SJCRH30 (cell line): ENCODE results near the gene KCNJ4. TPM values are rescaled to one million over a fixed set of nuclear protein-coding genes. Genes with fewer than 3 reads are reported as not detected.
A peak's percentile ranks its signal among the peaks of the same experiment; 100 is the strongest.
"Not testable (repeated sequence)": the region's sequence is repeated elsewhere in the genome, so short reads cannot be mapped to it uniquely, and the experiment has no call there.

ENCODE experiments used
- DNase-seq, 2 experiments: peaks; one replicate each; pipeline ENCODE4 v3.0.0-alpha.2; 2015 to 2020
- H3K27ac ChIP-seq: fragments of 250-450 bp; sonication (Bioruptor Pico); 2 replicates; pipeline ENCODE4 v1.5.1; 2020; ENCODE audit warnings: mild to moderate bottlenecking, moderate library complexity
- H3K27me3 ChIP-seq: fragments of 250-450 bp; sonication (Bioruptor Pico); 2 replicates; pipeline ENCODE4 v1.5.1; 2020; ENCODE audit warnings: mild to moderate bottlenecking, moderate library complexity
- H3K36me3 ChIP-seq: fragments of 250-450 bp; sonication (Bioruptor Pico); 2 replicates; pipeline ENCODE4 v1.5.1; 2020; ENCODE audit warnings: mild to moderate bottlenecking, moderate library complexity
- H3K4me1 ChIP-seq: fragments of 250-450 bp; sonication (Bioruptor Pico); 2 replicates; pipeline ENCODE4 v1.5.1; 2020; ENCODE audit warnings: mild to moderate bottlenecking, moderate library complexity
- H3K4me3 ChIP-seq: fragments of 250-450 bp; sonication (Bioruptor Pico); 2 replicates; pipeline ENCODE4 v1.5.1; 2020; ENCODE audit warnings: mild to moderate bottlenecking, moderate library complexity
- H3K9me3 ChIP-seq: fragments of 250-450 bp; sonication (Bioruptor Pico); replicated peaks from 2 replicates; pipeline ENCODE4 v1.5.1; 2020; ENCODE audit warnings: mild to moderate bottlenecking, moderate library complexity
- total RNA-seq: library from RNA; depleted of rRNA; stranded (reverse); fragments of >200 nt; shearing (Covaris generic); gene quantifications from 2 replicates; pipeline ENCODE4 v1.2.3, GENCODE V29; 2014

Gene KCNJ4
- total RNA-seq, 1 experiment from 2014 or later = 0.04 TPM

DNA sequence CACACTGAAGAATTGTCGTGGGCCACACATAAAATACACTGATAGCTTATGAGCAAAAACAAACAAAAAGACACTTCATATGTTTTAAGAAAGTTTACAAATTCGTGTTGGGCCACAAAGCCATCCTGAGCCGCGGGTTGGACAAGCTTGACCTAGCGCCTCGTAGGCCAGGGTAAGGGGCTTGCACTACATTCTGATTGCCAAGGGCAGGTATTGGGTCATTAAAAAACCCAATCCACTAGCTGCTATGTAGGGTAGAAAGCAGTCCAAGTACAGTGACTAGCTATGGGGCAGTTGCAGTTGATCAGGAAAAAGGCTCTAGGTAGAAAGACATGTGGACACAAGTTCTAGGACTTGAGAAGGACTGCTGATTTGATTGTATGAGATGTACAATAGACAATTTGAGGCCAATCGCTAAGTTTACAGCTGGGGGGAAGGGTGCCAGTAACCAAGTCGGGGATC is 26.9 kb upstream of the KCNJ4 start:
- H3K27ac ChIP-seq = no peak overlapping the region
- no peak overlapping the region for H3K4me3 ChIP-seq
- no peaks in the 10 kb centered on the region for H3K27me3 ChIP-seq
- no peaks in the 10 kb centered on the region for H3K9me3 ChIP-seq
- DNase-seq = no peak
- peaks cover 59% of the 10 kb centered on the region for H3K36me3 ChIP-seq
- H3K4me1 ChIP-seq = no peaks in the 10 kb centered on the region

DNA sequence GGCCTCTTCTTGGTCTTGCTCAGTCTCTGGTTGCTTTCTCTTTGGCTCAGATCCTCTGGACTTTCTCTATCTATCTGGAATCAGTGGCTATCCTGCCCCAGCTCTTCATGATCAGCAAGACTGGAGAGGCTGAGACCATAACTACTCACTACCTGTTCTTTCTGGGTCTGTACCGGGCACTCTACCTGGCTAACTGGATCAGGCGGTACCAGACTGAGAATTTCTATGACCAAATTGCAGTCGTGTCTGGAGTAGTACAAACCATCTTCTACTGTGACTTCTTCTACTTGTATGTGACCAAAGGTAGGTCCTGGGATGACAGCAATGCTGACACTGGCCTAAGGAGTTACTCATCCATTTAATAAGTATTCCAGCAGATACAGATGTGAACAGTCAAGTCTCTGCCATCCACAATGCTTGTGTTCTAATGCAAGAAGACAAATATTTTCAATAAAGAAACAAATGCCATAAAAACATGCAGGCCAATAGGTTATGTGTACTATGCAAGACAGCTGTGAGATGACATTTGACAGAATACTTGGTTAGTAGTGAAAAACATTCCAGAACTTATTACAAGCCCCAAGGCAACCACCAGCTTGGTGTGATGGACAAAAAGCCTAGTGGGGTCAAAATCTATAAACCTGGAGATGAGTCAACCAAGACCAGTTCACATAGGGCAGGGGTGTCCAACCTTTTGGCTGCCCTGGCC is 26.3 kb upstream of the KCNJ4 start:
- no peaks in the 10 kb centered on the region for H3K4me1 ChIP-seq
- no peaks in the 10 kb centered on the region for H3K9me3 ChIP-seq
- no peak overlapping the region for H3K27ac ChIP-seq
- H3K27me3 ChIP-seq = no peaks in the 10 kb centered on the region
- no peak overlapping the region for H3K4me3 ChIP-seq
- no peak for DNase-seq
- peaks cover 53% of the 10 kb centered on the region for H3K36me3 ChIP-seq

DNA sequence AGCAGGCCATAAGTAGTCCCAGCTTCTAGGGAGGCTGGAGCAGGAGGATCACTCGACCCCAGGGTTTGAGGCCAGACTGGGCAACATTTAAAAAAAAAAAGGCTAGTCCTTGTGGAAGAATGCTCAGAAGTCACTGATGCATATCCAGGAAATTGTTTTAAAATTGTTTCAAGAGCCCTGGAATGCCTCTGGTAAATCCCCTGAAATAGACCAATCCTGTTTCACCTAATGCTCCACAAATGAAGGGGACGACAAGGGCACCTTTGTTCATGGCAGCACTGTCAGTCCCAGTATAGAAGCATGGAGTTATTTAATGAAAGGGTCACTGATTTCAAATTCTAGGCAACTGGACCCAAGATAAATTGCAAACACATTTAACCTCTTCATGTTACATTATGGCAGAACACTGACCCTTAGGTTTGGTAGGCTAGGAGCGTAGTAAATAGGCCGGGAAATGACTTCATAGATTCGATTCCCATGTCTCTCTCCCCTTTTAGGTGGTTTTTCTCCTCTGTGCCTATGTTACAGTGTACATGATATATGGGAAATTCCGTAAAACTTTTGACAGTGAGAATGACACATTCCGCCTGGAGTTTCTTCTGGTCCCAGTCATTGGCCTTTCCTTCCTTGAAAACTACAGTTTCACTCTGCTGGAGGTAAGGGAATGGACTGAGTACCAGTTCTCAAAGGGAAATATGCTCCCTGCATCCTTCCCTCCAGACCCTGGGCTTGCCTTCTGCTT is 24.3 kb upstream of the KCNJ4 start:
- H3K27me3 ChIP-seq = no peaks in the 10 kb centered on the region
- no peak overlapping the region for H3K4me3 ChIP-seq
- H3K27ac ChIP-seq = no peak overlapping the region
- DNase-seq = no peak
- H3K36me3 ChIP-seq = peaks cover 37% of the 10 kb centered on the region
- no peaks in the 10 kb centered on the region for H3K9me3 ChIP-seq
- H3K4me1 ChIP-seq = no peaks in the 10 kb centered on the region

DNA sequence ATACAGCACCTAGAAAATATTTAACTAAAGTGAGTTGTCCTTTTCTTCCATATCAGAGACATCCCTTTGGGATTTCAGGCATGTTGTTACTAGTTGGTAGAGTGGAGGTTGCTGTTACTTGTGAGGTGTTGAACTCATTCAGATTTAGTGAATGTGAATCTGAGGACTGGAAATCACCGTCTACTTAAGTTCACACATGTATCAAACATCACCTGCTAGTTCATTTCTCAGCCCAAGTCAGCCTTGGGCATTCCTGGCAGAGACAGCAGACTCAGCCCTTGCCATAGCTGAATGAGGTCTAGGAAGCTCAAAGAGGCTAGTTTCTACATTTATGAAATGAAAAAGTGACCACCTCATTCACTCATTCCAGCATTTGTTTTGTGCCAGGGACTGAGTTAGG is 22.6 kb upstream of the KCNJ4 start:
- Histone ChIP-seq H3K27me3 (no peaks in the 10 kb centered on the region), H3K4me3 (no peak overlapping the region)
- DNase-seq = no peak

DNA sequence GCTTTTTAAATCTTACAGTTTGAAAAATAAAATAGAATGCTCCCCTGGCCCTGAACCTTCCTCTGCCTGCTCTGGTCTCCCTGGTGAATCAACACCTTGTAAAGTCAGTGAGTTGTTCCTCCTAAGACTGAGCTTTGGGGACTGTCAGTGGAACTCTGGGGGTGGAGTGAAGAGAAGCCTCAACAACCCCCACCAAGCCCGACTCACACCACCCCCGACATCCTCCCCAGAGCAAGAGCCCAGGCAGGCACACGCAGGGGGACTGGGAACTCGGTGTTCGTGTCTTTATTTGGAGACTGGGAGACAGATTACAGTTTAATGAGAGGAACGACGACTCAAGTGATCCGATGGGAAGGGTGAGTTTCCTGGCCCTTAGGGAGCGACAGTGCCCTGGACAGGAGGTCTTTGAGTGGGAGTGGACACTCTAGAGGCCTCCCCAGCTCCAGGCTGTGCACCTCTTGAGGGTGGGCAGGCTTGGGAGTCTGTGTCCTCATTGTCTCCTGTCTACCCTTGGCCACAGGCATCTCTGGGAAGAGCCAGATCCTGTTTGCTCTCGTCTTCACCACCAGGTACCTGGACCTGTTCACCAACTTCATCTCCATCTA is 19.1 kb upstream of the KCNJ4 start:
- no peaks in the 10 kb centered on the region for H3K4me1 ChIP-seq
- no peaks in the 10 kb centered on the region for H3K27me3 ChIP-seq
- no peak overlapping the region for H3K4me3 ChIP-seq
- H3K9me3 ChIP-seq = no peaks in the 10 kb centered on the region
- DNase-seq = no peak
- H3K36me3 ChIP-seq = no peaks in the 10 kb centered on the region
- H3K27ac ChIP-seq = no peak overlapping the region

More for the DNA sequence above, 22.6 kb upstream of the KCNJ4 start:
- Histone ChIP-seq H3K36me3 (peaks cover 20% of the 10 kb centered on the region), H3K9me3 (no peaks in the 10 kb centered on the region), H3K27ac (no peak overlapping the region), H3K4me1 (no peaks in the 10 kb centered on the region)

DNA sequence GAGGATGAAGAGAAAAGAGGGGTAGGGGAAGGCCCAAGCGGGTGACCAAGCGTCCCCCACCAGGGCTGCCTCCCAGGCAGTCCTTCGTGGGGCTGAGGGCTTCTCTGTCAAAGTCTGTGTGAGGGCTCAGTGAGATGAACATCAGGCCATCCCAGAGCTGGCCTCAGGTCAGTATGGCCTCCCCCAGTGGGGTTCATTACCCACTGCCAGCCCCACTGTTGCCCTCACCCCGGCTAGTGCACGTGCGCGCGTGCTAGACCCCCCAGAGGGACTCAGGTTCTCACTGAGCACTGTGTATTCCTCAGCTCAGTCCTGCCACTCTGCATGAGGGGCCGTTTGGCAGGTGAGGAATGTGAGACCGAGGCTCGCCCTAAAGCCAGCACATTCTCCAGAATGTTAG is 16.2 kb upstream of the KCNJ4 start:
- H3K27ac ChIP-seq = no peak overlapping the region
- DNase-seq = no peak

DNA sequence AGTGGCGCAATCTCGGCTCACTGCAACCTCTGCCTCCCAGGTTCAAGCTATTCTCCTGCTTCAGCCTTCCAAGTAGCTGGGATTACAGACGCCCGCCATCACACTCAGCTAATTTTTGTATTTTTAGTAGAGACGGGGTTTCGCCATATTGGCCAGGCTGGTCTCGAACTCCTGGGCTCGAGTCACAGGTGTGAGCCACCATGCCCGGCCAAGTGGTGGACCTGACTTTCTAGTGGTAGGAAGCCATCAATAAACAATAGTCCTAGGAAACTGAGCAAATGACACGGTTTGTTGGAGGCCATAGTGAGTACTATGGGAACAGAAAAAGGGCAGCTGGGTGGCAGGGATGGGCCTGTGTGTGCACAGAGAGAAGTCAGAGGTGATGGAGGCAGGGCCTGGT is 15.2 kb upstream of the KCNJ4 start:
- DNase-seq, H3K27ac ChIP-seq, H3K36me3 ChIP-seq, H3K4me1 ChIP-seq, H3K4me3 ChIP-seq, H3K9me3 ChIP-seq: not testable (repeated sequence)
- peaks cover 20% of the 10 kb centered on the region for H3K27me3 ChIP-seq

More for the DNA sequence above, 16.2 kb upstream of the KCNJ4 start:
- peaks cover 9% of the 10 kb centered on the region for H3K27me3 ChIP-seq
- no peaks in the 10 kb centered on the region; the same call in 1 of the 2 replicates for H3K4me1 ChIP-seq
- no peaks in the 10 kb centered on the region for H3K9me3 ChIP-seq
- H3K4me3 ChIP-seq = no peak overlapping the region
- H3K36me3 ChIP-seq = no peaks in the 10 kb centered on the region

DNA sequence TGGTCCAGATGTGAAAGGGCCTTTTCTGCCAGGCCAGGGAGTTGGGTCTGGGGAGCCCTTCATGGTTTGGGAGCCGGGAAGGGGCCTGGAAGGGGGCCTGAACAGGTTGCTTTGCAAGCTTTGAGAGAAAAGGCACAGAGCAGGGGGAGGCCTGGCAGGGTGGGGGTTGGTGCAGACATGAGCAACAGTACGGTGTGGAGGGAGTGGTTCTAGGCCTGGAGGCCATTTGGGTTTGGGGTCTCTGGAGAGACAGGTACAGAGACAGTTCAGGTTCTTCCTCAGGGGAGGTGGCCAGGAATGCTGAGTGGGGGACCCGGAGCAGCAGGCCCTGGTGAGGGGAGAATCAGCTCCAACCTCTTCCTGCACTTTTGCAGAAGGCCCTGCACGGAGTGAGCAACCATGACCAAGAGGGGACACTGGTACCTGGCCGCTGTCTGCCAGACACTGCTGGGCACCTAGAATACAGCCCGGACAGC is 14.3 kb upstream of the KCNJ4 start:
- Histone ChIP-seq H3K27me3 (peaks cover 20% of the 10 kb centered on the region), H3K4me1 (no peaks in the 10 kb centered on the region; the same call in 1 of the 2 replicates), H3K4me3 (no peak overlapping the region), H3K27ac (no peak overlapping the region), H3K9me3 (no peaks in the 10 kb centered on the region), H3K36me3 (no peaks in the 10 kb centered on the region)
- no peak for DNase-seq

DNA sequence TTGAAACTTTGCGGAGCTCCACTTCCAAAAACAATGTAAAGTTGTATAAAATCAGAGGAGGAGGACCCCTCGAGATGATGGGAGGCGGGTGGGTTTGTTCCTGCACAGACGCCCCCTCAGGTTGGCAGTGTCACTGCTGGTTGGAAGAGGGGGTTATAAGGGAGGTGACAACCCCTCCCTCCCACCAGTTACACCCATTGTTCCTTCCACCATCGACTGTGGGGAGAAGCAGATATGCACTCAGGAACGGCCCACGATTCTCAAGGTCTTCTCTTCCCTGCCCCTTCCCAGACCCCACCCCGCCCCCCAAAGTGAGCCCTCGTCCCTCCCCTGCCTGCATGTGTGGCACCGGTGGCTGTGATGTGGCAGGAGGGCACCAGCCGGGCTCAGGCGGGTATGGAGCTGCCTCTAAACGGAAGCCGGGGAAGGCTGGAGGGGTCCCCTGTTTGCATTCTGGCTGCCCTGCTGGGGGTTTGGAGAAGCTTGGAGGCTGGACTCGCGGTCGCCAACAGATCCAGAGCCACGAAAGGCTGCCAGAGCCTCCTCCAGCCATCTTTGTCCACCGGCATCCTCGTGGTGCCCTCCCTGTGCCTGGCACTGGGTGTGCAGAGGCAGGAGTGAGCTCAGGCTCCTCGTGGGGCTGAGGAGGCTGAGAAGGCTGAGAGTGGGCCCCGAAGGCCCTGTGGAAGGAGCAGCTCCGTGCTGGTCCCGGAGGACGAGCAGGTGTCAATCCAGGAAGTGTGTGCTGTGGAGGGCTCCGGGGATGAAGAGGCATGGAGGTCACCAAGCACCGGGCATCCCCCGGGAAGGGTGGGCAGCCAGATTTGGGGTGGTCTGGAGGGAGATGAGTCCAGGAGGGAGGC is 13.7 kb upstream of the KCNJ4 start:
- H3K27me3 ChIP-seq = peaks cover 25% of the 10 kb centered on the region
- no peak for DNase-seq
- H3K36me3 ChIP-seq = no peaks in the 10 kb centered on the region
- no peak overlapping the region for H3K27ac ChIP-seq
- H3K9me3 ChIP-seq = no peaks in the 10 kb centered on the region
- H3K4me3 ChIP-seq = peak overlapping the region; percentile 59
- peaks cover under 1% of the 10 kb centered on the region for H3K4me1 ChIP-seq

DNA sequence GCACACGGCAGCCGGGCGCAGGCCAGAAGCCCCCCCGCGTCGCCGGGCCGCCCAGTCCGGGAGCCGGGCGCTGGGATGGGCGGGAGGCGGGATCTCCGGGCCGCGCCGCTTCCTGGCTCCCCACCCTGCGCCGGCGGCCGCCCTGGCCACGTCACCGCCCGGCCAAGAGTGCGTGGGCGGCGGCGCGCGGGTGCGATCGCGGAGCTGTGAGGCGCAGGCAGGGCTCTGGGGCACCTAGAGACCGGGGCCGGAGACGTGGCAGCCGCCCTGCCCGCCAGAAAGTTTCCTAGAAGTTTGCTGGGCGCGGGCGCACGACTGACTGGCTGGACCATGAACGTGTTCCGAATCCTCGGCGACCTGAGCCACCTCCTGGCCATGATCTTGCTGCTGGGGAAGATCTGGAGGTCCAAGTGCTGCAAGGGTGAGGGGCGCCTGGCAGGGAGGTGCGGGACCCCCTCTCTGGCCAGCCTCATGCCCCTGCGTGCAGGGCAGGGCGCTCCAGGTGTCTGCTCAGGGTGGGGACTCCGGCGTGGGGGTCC is 13.0 kb upstream of the KCNJ4 start, which contains the start of gene KDELR3:
Gene KDELR3 (plus strand): TSS at position 193 of the 539 bp plus-strand sequence. CDS start 138 bp downstream, at position 331.
- Histone ChIP-seq H3K4me1 (peaks cover 5% of the 10 kb centered on the region), H3K36me3 (no peaks in the 10 kb centered on the region), H3K27ac (no peak within 1 kb of the TSS), H3K9me3 (no peaks in the 10 kb centered on the region), H3K4me3 (peak within 1 kb of the TSS; percentile 59), H3K27me3 (peaks cover 29% of the 10 kb centered on the region)
- peak; percentile 26 to 51 for DNase-seq

DNA sequence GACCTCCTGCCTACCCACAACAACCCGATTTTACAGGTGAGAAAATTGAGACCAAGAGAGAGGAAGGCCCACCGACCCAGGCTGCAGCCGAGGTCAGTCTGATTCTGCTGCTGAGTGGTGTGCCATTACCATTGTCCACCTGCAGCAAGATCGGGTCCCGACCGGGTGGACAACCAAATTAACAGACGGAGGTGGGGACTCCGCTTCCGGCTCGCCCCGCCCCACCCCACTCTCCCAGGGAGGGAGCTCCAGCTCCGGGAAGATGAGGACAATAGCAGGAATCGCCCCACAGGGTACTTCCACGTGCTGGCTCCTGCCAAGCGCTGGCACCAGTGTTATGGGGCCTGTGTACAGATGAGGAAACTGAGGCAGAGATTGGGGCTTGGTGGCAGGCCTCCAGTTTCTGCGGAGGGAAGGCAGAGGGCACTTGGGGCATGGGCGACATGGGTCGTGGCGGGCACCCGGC is 12.5 kb upstream of the KCNJ4 start:
- Histone ChIP-seq H3K36me3 (no peaks in the 10 kb centered on the region), H3K27me3 (peaks cover 30% of the 10 kb centered on the region), H3K9me3 (no peaks in the 10 kb centered on the region), H3K4me1 (peaks cover 5% of the 10 kb centered on the region), H3K27ac (no peak overlapping the region), H3K4me3 (peak overlapping the region; percentile 59)
- DNase-seq = no peak

DNA sequence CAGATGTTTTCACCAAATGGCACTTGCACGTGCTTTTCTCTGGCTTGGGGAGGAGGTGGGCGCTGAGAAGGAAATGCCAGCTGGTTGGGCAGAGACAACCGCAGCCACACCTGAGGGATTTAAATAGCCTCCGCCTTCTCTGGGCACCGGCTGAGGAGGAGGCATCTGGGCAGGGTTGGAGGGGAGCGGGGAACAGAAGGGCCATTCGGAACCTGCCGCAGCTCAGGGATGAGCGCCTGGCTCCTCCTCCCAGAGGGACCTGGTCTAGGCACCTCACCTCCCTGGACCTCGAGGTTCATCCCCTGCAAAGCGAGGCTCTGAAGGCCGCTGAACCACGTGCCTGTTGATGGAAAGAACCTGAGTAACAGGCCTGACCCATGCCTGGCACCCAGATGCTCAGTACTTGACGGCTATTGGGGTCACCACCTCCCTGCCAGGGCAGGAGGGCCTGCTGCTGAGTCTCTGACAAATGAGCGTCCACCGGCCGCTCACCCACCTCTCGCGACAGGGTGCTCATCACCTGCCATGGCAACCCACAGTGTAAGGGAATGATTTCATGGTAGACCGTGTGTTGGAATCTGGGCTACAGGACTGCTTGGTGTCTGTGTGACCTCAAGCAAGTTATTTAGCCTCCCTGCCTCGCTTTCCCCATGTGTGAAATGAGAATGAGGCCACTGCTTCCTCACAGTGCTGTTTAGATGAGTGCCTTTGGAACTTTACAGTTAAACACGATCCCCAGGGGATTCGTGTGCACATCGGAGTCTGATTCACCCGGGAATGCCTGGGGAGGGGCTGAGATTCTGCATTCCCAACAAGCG is 10.9 kb upstream of the KCNJ4 start:
- peaks cover 36% of the 10 kb centered on the region for H3K27me3 ChIP-seq
- H3K27ac ChIP-seq = no peak overlapping the region
- no peak for DNase-seq
- peaks cover 5% of the 10 kb centered on the region for H3K4me1 ChIP-seq
- no peak overlapping the region for H3K4me3 ChIP-seq
- H3K9me3 ChIP-seq = no peaks in the 10 kb centered on the region
- H3K36me3 ChIP-seq = no peaks in the 10 kb centered on the region

DNA sequence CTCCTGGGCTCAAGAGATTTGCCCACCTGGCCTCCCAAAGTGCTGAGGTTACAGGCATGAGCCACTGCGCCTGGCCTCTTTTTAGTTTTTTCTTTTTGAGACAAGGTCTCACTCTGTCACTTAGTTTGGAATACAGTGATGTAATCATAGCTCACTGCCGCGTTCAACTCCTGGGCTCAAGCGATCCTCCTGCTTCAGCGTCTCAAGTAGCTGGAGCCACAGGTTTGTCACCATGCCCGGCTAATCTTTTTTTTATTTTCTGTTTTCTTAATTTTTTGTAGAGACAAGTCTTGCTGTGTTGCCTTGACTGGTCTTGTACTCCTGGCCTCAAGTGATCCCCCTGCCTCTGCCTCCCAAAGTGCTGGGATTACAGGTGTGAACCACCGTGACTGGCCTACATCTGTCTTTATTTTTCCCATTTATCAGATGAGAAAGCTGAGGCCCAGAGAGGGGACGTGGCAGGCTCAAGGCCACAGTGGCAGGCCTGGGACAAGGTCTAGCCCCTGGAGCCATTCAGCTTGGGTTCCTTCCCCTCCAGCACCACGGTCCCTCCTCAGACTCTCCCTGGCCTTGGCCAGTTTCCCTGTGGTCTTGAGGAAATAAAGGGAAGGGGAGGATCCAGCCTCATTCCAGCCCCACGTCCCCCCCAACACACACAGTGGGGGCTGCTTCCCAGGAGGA is 10.1 kb upstream of the KCNJ4 start:
- no peak overlapping the region for H3K27ac ChIP-seq
- no peak overlapping the region for H3K4me3 ChIP-seq
- peaks cover 36% of the 10 kb centered on the region for H3K27me3 ChIP-seq
- peaks cover 5% of the 10 kb centered on the region for H3K4me1 ChIP-seq
- no peaks in the 10 kb centered on the region for H3K36me3 ChIP-seq
- no peak for DNase-seq
- no peaks in the 10 kb centered on the region for H3K9me3 ChIP-seq
